Neuronal stem cell (in vitro differentiated cells): ENCODE data around the gene GRIN3B.

ENCODE experiments used
- DNase-seq: peaks from one replicate; pipeline ENCODE4 v3.0.0-alpha.2; 2013; ENCODE audit warnings: low spot score
- H2AFZ ChIP-seq: one replicate; pipeline ENCODE4 v1.6.1; 2013; ENCODE audit warnings: mild to moderate bottlenecking, low read length, inconsistent platforms
- H2AK5ac ChIP-seq: 2 replicates; pipeline ENCODE4 v1.6.1; 2013; ENCODE audit warnings: low read depth, mild to moderate bottlenecking, inconsistent platforms, low read length, moderate library complexity, mixed read lengths
- H2BK120ac ChIP-seq: 2 replicates; pipeline ENCODE4 v1.6.1; 2013; ENCODE audit warnings: low read depth, mild to moderate bottlenecking, inconsistent platforms, low read length, moderate library complexity, mixed read lengths
- H2BK12ac ChIP-seq: one replicate; pipeline ENCODE4 v1.6.1; 2013; ENCODE audit warnings: low read length, inconsistent platforms
- H2BK15ac ChIP-seq: 2 replicates; pipeline ENCODE4 v1.6.1; 2013; ENCODE audit warnings: mild to moderate bottlenecking, low read length, inconsistent platforms, mixed read lengths
- H2BK5ac ChIP-seq: one replicate; pipeline ENCODE4 v1.6.1; 2013; ENCODE audit warnings: inconsistent platforms, mild to moderate bottlenecking, low read length, moderate library complexity
- H3K14ac ChIP-seq: one replicate; pipeline ENCODE4 v1.6.1; 2013; ENCODE audit warnings: low read length, inconsistent platforms
- H3K18ac ChIP-seq: 2 replicates; pipeline ENCODE4 v1.6.1; 2013; ENCODE audit warnings: low read length, inconsistent platforms
- H3K23ac ChIP-seq: 2 replicates; pipeline ENCODE4 v1.6.1; 2013; ENCODE audit warnings: low read depth, mild to moderate bottlenecking, mixed read lengths, low read length, inconsistent platforms; ENCODE audit not compliant: poor library complexity
- H3K27ac ChIP-seq: replicated peaks from 3 replicates; pipeline ENCODE4 v1.5.1; 2013; ENCODE audit warnings: low read length, inconsistent platforms
- H3K27me3 ChIP-seq, 3 experiments: 2 replicates each; pipeline ENCODE4 v1.6.1; 2013; ENCODE audit warnings: low read length in 3 of 3, mild to moderate bottlenecking in 2 of 3, inconsistent platforms in 1 of 3, low read depth in 1 of 3, mixed read lengths in 1 of 3, moderate library complexity in 1 of 3; ENCODE audit not compliant: control insufficient read depth in 3 of 3, insufficient read depth in 3 of 3
- H3K36me3 ChIP-seq, 2 donors: replicated peaks in 1 of 2; 2 replicates each; pipeline ENCODE4 v1.6.1; 2013; ENCODE audit warnings: low read length in 2 of 2; ENCODE audit not compliant: control insufficient read depth in 2 of 2, insufficient read depth in 2 of 2
- H3K4ac ChIP-seq: 2 replicates; pipeline ENCODE4 v1.6.1; 2013; ENCODE audit warnings: inconsistent platforms, mild to moderate bottlenecking, low read length, moderate library complexity
- H3K4me1 ChIP-seq, 2 donors: 1 replicate in 1 of 2; 2 replicates in 1 of 2; pipeline ENCODE4 v1.6.1; 2013; ENCODE audit warnings: low read length in 2 of 2, low read depth in 1 of 2; ENCODE audit not compliant: control insufficient read depth in 2 of 2, insufficient read depth in 1 of 2
- H3K4me2 ChIP-seq: one replicate; pipeline ENCODE4 v1.6.1; 2013; ENCODE audit warnings: mild to moderate bottlenecking, low read length, inconsistent platforms; ENCODE audit not compliant: insufficient read depth, poor library complexity, severe bottlenecking
- H3K4me3 ChIP-seq, 2 donors: 2 replicates each; pipeline ENCODE4 v1.5.1; 2013; ENCODE audit warnings: low read length in 2 of 2, mild to moderate bottlenecking in 2 of 2, inconsistent platforms in 1 of 2, moderate library complexity in 1 of 2
- H3K79me1 ChIP-seq: one replicate; pipeline ENCODE4 v1.6.1; 2013; ENCODE audit warnings: low read depth, mild to moderate bottlenecking, inconsistent platforms, low read length, moderate library complexity
- H3K9ac ChIP-seq: one replicate; pipeline ENCODE4 v1.6.1; 2013; ENCODE audit warnings: mild to moderate bottlenecking, low read depth, low read length, inconsistent platforms; ENCODE audit not compliant: poor library complexity
- H3K9me3 ChIP-seq, 2 donors: replicated peaks in 1 of 2; 2 replicates each; pipeline versions ENCODE3 to v1.6.1; 2013; ENCODE audit warnings: low read length in 2 of 2, mild to moderate bottlenecking in 2 of 2, inconsistent platforms in 1 of 2, low read depth in 1 of 2, mixed read lengths in 1 of 2, moderate library complexity in 1 of 2; ENCODE audit not compliant: control insufficient read depth in 2 of 2, insufficient read depth in 1 of 2
- H4K8ac ChIP-seq: one replicate; pipeline ENCODE4 v1.6.1; 2013; ENCODE audit warnings: low read depth, mild to moderate bottlenecking, inconsistent platforms, low read length, moderate library complexity
- H4K91ac ChIP-seq: one replicate; pipeline ENCODE4 v1.6.1; 2013; ENCODE audit warnings: low read length, low read depth, mild to moderate bottlenecking, inconsistent platforms; ENCODE audit not compliant: poor library complexity
- WGBS, 2 donors: extraction: QIAGEN DNeasy Blood & Tissue Kit; methylation state at CpG; one replicate each; pipeline ENCODE4 v1.1.7; 2013; ENCODE audit warnings: missing lambda C conversion rate in 2 of 2, mixed read lengths in 1 of 2; ENCODE audit not compliant: insufficient read length in 2 of 2, insufficient replicate concordance in 1 of 2; ENCODE audit errors: extremely low coverage in 2 of 2; 5-methylcytosine and 5-hydroxymethylcytosine counted together

The GRIN3B gene

DNA sequence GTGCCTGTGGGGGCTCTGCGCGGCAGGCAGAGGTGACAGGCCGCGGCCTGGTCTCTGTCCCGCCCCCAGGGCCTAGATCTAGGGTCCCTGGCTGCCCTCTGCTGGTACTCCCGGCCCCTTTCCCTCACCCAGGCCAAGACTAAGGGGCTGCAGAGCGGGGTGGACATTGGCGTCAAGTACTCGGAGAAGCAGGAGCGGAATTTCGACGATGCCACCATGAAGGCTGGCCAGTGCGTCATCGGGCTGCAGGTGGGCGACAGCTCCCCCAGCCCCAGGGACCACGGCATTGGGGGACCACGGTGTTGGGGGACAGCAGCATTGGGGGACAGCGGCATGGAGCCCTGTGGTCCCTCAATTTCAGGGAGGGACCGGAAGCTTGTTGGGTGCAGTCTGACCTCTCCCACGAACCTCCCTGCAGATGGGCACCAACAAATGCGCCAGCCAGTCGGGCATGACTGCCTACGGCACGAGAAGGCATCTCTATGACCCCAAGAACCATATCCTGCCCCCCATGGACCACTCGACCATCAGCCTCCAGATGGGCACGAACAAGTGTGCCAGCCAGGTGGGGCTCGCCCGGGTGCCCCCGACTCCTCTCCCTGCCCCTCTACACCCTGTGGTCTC is 35.9 kb downstream of the GRIN3B start:
- no peak for DNase-seq
- Histone ChIP-seq H3K36me3 (peaks cover 33 to 54% of the 10 kb centered on the region in 2 donors), H2BK12ac (peak overlapping the region; percentile 22), H2AFZ (no peak overlapping the region), H3K14ac (no peak overlapping the region), H4K8ac (peak overlapping the region; percentile 3), H3K9me3 (no peaks in the 10 kb centered on the region), H3K79me1 (peaks cover 6% of the 10 kb centered on the region), H4K91ac (no peak overlapping the region), H3K4me3 (no peak overlapping the region), H3K27me3 (peaks cover 0 to 2% (median 0%) of the 10 kb centered on the region in 3 experiments), H2BK5ac (no peak overlapping the region), H3K4ac (no peak overlapping the region), H3K18ac (no peak overlapping the region), H3K23ac (peak overlapping the region; percentile 73), H3K9ac (peak overlapping the region; percentile 44), H2AK5ac (no peak overlapping the region), H3K27ac (no peak overlapping the region), H2BK120ac (no peak overlapping the region), H3K4me2 (peak overlapping the region; percentile 11), H2BK15ac (no peak overlapping the region), H3K4me1 (peaks cover 5 to 7% of the 10 kb centered on the region in 2 donors)
- WGBS, 2 donors: no CpG with 5 or more reads among the region's 29 CpGs

- Histone ChIP-seq H3K27ac (no peak overlapping the region), H2AFZ (no peak overlapping the region)
- DNase-seq: no peak
Measured at GRCh38 chr19:1037621-1038064, 37.4 kb downstream of the GRIN3B start.

DNA sequence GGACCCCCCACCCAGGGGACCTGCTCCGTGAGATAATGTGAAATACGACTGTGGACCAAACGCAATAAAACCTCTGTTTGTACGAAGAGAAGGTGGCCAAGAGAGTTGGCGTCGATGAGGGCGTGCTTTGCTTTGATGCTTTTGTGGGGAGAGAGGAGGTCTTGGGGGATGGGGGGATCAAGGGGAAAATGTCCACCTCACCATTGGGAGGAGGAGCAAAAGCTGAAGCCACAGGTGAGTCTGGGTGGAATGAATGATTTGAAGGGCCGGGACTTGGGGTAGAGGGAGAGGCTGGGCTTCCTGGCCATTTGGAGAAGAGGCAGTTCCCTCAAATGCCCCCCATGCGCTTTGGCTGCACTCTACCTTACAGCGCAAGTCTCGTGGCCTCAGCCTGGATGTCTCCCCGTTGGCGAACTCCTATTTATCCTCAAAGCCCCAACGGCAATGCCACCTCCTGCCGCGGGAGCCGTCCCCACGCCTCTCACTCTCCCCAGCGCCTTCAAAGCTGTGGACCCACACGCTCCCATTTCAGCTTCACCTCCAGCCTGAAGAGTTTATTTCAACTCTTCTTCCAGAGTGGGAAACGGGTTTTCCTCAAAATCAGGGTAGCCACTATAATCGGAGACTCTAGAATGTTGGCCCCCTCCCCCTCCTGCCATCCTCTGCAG is 38.9 kb downstream of the GRIN3B start:
- no peak overlapping the region for H2BK15ac ChIP-seq
- H3K9me3 ChIP-seq: no peaks in the 10 kb centered on the region
- H3K27me3 ChIP-seq: no peaks in the 10 kb centered on the region
- H3K79me1 ChIP-seq: peaks cover 4% of the 10 kb centered on the region
- H2BK120ac ChIP-seq: peak overlapping the region; percentile 81
- H3K23ac ChIP-seq: peak overlapping the region; percentile 89
- H2AK5ac ChIP-seq: peak overlapping the region; percentile 63
- peak overlapping the region; percentile 54 for H3K27ac ChIP-seq
- H3K4me2 ChIP-seq: peak overlapping the region; percentile 82
- H3K4me1 ChIP-seq: peaks cover 7 to 13% of the 10 kb centered on the region in 2 donors
- H3K4me3 ChIP-seq: no peak overlapping the region
- no peak overlapping the region for H4K91ac ChIP-seq
- peak overlapping the region; percentile 2 for H2BK5ac ChIP-seq
- no peak overlapping the region for H3K4ac ChIP-seq
- no peak overlapping the region for H2AFZ ChIP-seq
- H3K18ac ChIP-seq: no peak overlapping the region
- H4K8ac ChIP-seq: no peak overlapping the region
- no peak overlapping the region for H3K14ac ChIP-seq
- H2BK12ac ChIP-seq: no peak overlapping the region
- no peak for DNase-seq
- peaks cover 20 to 35% of the 10 kb centered on the region in 2 donors for H3K36me3 ChIP-seq
- WGBS, 2 donors: no CpG with 5 or more reads among the region's 22 CpGs
- H3K9ac ChIP-seq: no peak overlapping the region

More at GRCh38 chr19:1037621-1038064, 37.4 kb downstream of the GRIN3B start:
- Histone ChIP-seq H3K23ac (no peak overlapping the region), H4K91ac (no peak overlapping the region), H3K4ac (no peak overlapping the region), H3K4me3 (no peak overlapping the region), H3K27me3 (no peaks in the 10 kb centered on the region), H2BK15ac (no peak overlapping the region), H3K18ac (no peak overlapping the region), H3K9me3 (no peaks in the 10 kb centered on the region), H4K8ac (no peak overlapping the region), H3K4me2 (no peak overlapping the region), H3K14ac (no peak overlapping the region), H3K79me1 (peaks cover 6% of the 10 kb centered on the region), H3K9ac (no peak overlapping the region), H2BK12ac (no peak overlapping the region), H2BK120ac (no peak overlapping the region), H2AK5ac (no peak overlapping the region), H3K4me1 (peaks cover 7 to 13% of the 10 kb centered on the region in 2 donors), H2BK5ac (no peak overlapping the region), H3K36me3 (peaks cover 27 to 43% of the 10 kb centered on the region in 2 donors)
- no CpG with 5 or more reads among the region's 22 CpGs for WGBS, 2 donors
